Measurements from ENCODE around the gene IGFALS. TPM values are rescaled to one million over a fixed set of nuclear protein-coding genes. Genes with fewer than 3 reads are reported as not detected.

IGFALS gene
- total RNA-seq, 2 donors from 2014 or later = not detected

- DNase-seq (ENCODE audit: low spot score) = no peak
- Histone ChIP-seq H3K27me3 (no peaks in the 10 kb centered on the region), H3K4me3 (peak within 1 kb of the TSS; percentile 70 to 94), H3K36me3 (peaks cover 38% of the 10 kb centered on the region), H3K9me3 (no peaks in the 10 kb centered on the region), H3K27ac (peak within 1 kb of the TSS; percentile 95 to 97), H3K4me1 (peaks cover 0 to 39% of the 10 kb centered on the region in 2 donors)
- TF ChIP-seq, protein P1, sequence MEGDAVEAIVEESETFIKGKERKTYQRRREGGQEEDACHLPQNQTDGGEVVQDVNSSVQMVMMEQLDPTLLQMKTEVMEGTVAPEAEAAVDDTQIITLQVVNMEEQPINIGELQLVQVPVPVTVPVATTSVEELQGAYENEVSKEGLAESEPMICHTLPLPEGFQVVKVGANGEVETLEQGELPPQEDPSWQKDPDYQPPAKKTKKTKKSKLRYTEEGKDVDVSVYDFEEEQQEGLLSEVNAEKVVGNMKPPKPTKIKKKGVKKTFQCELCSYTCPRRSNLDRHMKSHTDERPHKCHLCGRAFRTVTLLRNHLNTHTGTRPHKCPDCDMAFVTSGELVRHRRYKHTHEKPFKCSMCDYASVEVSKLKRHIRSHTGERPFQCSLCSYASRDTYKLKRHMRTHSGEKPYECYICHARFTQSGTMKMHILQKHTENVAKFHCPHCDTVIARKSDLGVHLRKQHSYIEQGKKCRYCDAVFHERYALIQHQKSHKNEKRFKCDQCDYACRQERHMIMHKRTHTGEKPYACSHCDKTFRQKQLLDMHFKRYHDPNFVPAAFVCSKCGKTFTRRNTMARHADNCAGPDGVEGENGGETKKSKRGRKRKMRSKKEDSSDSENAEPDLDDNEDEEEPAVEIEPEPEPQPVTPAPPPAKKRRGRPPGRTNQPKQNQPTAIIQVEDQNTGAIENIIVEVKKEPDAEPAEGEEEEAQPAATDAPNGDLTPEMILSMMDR (IDR thresholded peaks at IDR 0.05) = no peak
These were observed 21.1 kb downstream of the IGFALS start, which contains the start of gene EME2 for GRCh38 chr16:1772362-1772907. Gene EME2 (plus strand): TSS chr16:1772810. CDS start chr16:1773228, 418 bp downstream.

DNA sequence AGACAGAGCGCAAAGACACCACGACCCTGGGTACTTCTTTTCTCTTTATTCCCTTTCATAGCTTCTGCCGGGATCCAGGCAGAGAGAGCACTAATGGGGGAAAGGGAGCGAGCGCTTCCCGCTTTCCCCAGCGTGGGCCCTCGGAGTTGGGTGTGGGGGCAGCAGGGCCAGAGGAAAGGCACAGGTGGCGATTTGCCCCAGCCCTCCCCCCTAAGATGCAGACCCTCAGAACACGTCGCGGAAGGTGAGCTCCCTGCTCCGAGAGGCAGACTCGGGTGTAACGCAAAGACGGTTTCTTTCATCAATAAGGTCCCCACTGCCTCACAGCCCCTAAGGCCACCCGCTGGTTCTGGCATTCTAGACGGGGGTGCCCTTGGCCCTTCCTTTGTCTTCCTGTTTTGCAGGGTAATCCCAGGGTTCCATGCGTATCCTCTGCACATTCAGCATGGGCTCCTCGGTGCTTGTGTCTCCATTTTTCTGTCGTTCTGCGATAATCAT, 21.6 kb downstream of the IGFALS start:
- peaks cover 0 to 39% of the 10 kb centered on the region in 2 donors for H3K4me1 ChIP-seq
- no peak for DNase-seq (ENCODE audit: low spot score)
- TF ChIP-seq, protein P1 (IDR thresholded peaks at IDR 0.05) = no peak

DNA sequence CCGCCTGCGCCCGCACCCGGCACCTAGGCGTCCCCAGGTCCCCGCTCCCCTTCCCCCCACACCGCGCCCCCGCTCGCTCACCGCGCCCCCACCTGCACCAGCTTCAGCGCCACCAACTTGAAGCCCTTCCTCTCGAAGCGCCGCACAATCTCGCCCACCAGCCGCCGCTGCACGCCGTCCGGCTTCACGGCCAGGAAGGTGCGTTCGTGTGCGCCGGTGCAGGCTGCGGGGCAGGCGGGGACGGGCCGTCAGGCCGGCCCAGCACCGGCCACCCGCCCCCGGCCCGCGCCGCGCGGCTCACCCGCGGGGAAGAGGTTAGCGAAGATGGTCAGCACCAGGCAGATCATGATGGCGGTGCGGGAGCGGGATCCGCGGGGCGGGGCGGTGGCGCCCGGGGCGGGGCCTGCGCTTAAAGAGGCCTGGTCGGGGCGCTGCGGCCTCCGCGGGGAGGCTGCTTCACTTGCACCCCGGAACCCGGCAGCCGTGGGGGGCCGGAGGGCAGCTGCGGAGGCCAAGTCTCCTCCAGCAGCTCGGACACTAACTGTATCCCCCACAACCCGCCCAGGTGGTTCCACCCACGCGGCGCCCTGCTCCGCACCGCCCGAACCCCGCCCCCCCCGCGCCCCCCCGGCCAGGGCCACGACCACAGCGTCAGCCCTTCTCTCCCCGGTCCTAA, 22.2 kb downstream of the IGFALS start, which contains the start of gene NME3:
Gene NME3, minus strand, starts transcription at position 356 of the 676 bp plus-strand sequence. Its CDS starts 9 bp downstream, at position 347.
- Histone ChIP-seq H3K4me3 (peak within 1 kb of the TSS; percentile 70 to 94), H3K27ac (peak within 1 kb of the TSS; percentile 95 to 97), H3K36me3 (peaks cover 38% of the 10 kb centered on the region), H3K27me3 (no peaks in the 10 kb centered on the region), H3K9me3 (no peaks in the 10 kb centered on the region), H3K4me1 (peaks cover 0 to 39% of the 10 kb centered on the region in 2 donors)
- DNase-seq (ENCODE audit: low spot score) = peak; percentile 77
- TF ChIP-seq, protein P1 (IDR thresholded peaks at IDR 0.05) = no peak

More for the DNA sequence above, 21.6 kb downstream of the IGFALS start:
- Histone ChIP-seq H3K4me3 (peak overlapping the region; percentile 70 to 94), H3K36me3 (peaks cover 38% of the 10 kb centered on the region), H3K27ac (peak overlapping the region; percentile 95 to 97), H3K27me3 (no peaks in the 10 kb centered on the region), H3K9me3 (no peaks in the 10 kb centered on the region)

GRCh38 chr16:1770328-1771187, 22.9 kb downstream of the IGFALS start:
- peaks cover 38% of the 10 kb centered on the region for H3K36me3 ChIP-seq

More at GRCh38 chr16:1770328-1771187, 22.9 kb downstream of the IGFALS start:
- H3K9me3 ChIP-seq = no peaks in the 10 kb centered on the region
- H3K27me3 ChIP-seq = no peaks in the 10 kb centered on the region
- peaks cover 0 to 39% of the 10 kb centered on the region in 2 donors for H3K4me1 ChIP-seq
- TF ChIP-seq, protein P1 (IDR thresholded peaks at IDR 0.05) = no peak
- peak overlapping the region; percentile 95 to 97 for H3K27ac ChIP-seq
- peak overlapping the region; percentile 70 to 94 for H3K4me3 ChIP-seq
- DNase-seq (ENCODE audit: low spot score) = peak; percentile 70

All from right atrium auricular region (tissue), 2 donors.